22Rv1 (cell line): ENCODE measurements around the gene AP2A2.

Experiments used
- H3K27ac ChIP-seq: fragments of 450-650 bp; 2 replicates; pipeline ENCODE4 v1.5.1; 2017
- CTCF ChIP-seq: fragments of 450-650 bp; IDR thresholded peaks from 2 replicates; pipeline ENCODE4 v1.5.1; 2017; ENCODE audit warnings: mild to moderate bottlenecking
- ZFX ChIP-seq: fragments of 450-650 bp; IDR thresholded peaks from 2 replicates; pipeline ENCODE4 v1.6.1; 2017; ENCODE audit warnings: antibody characterized with exemption, borderline replicate concordance

The AP2A2 gene

DNA sequence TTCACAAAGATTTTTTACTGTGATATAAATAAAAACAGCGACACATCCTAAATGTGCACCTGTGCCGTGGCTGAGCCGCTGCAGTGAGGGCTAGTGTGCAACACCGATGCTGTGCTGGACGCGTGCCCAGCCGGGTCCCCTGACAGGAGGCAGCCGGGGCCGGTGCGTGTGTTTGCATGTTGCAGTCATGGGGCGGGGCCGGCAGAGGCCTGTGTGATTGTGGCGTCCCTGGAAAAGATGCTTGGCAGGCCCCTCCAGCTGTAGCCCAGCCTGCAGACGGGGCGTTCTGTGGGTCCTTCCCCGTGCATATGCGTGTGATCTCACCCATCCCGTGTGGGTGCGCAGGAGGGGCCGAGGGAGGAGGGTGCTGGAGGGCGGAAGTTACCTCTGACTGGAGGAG is 80.3 kb downstream of the AP2A2 start:
- H3K27ac ChIP-seq = no peak overlapping the region
- no peak for TF ChIP-seq ZFX
- TF ChIP-seq CTCF = no peak

DNA sequence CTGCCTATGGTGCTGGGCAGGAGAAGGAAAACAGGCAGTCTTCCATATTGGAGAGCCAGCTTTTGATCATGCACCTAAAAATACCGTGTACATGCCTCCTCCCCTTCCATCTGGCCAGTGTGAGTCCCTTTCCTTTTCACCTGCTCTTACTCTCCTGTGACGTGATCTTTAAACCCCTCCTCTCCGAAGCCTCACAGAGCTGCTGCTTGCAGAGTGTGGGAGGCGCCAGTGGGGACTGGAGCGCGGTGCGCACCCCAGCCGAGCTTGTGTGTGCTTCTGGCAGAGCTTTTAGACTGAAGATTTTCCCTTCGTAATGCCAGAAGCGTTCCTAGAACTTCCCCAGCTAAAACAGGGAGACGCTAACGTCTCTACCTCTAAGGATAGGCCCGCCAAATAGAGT is 81.1 kb downstream of the AP2A2 start:
- TF ChIP-seq CTCF = no peak
- no peak overlapping the region for H3K27ac ChIP-seq

GRCh38 chr11:1007279-1007678 is 81.6 kb downstream of the AP2A2 start:
- H3K27ac ChIP-seq = no peak overlapping the region
- TF ChIP-seq ZFX (no peak), CTCF (no peak)

GRCh38 chr11:1008001-1008802 is 82.5 kb downstream of the AP2A2 start:
- TF ChIP-seq ZFX (no peak), CTCF (no peak)
- no peak overlapping the region for H3K27ac ChIP-seq

- TF ChIP-seq ZFX (no peak), CTCF (no peak)
- H3K27ac ChIP-seq = no peak overlapping the region
These were observed 83.1 kb downstream of the AP2A2 start for GRCh38 chr11:1008803-1009145.

GRCh38 chr11:1009371-1009770 is 83.7 kb downstream of the AP2A2 start:
- no peak for TF ChIP-seq ZFX
- TF ChIP-seq CTCF = no peak
- no peak overlapping the region for H3K27ac ChIP-seq

GRCh38 chr11:1009991-1010390 is 84.3 kb downstream of the AP2A2 start:
- TF ChIP-seq CTCF (no peak), ZFX (no peak)
- H3K27ac ChIP-seq = no peak overlapping the region
